ENCODE measurements around the gene SLC13A5.
A peak's percentile ranks its signal among the peaks of the same experiment; 100 is the strongest.

Gene SLC13A5

GRCh38 chr17:6755281-6755680 is 42.1 kb upstream of the SLC13A5 start:
- Histone ChIP-seq H3K27ac (peak overlapping the region; percentile 42), H3K27me3 (replicated peaks) (no peaks in the 10 kb centered on the region), H3K4me3 (ENCODE audit: low read depth, low read length) (no peak overlapping the region), H3K36me3 (replicated peaks) (no peaks in the 10 kb centered on the region)
- DNase-seq = no peak
- no peak for TF ChIP-seq CTCF (IDR thresholded peaks at IDR 0.05; ENCODE audit: low read depth, low read length, missing control alignments)
- in situ Hi-C loops (cut with HindIII; ENCODE audit: low pct_ligation_motif_present, low sequenced_read_pairs) = no loop called here

- Histone ChIP-seq H3K27me3 (replicated peaks) (no peaks in the 10 kb centered on the region), H3K36me3 (replicated peaks) (no peaks in the 10 kb centered on the region), H3K27ac (peak overlapping the region; percentile 99), H3K4me3 (ENCODE audit: low read depth, low read length) (no peak overlapping the region)
- DNase-seq = no peak
- no peak for TF ChIP-seq CTCF (IDR thresholded peaks at IDR 0.05; ENCODE audit: low read depth, low read length, missing control alignments)
- in situ Hi-C loops (cut with HindIII; ENCODE audit: low pct_ligation_motif_present, low sequenced_read_pairs) = no loop called here
These were observed 40.4 kb upstream of the SLC13A5 start for GRCh38 chr17:6753546-6753945.

- Histone ChIP-seq H3K4me3 (ENCODE audit: low read depth, low read length) (peak overlapping the region; percentile 17), H3K27me3 (replicated peaks) (no peaks in the 10 kb centered on the region), H3K27ac (peak overlapping the region; percentile 99), H3K36me3 (replicated peaks) (no peaks in the 10 kb centered on the region)
- peak; percentile 85 for DNase-seq
- no peak for TF ChIP-seq CTCF (IDR thresholded peaks at IDR 0.05; ENCODE audit: low read depth, low read length, missing control alignments)
- in situ Hi-C loops (cut with HindIII; ENCODE audit: low pct_ligation_motif_present, low sequenced_read_pairs) = no loop called here
These were observed 39.9 kb upstream of the SLC13A5 start for GRCh38 chr17:6753006-6753445.

- peak; percentile 8 for TF ChIP-seq CTCF (IDR thresholded peaks at IDR 0.05; ENCODE audit: low read depth, low read length, missing control alignments)
- peak overlapping the region; percentile 99 for H3K27ac ChIP-seq
- peak; percentile 99 for DNase-seq
- H3K27me3 ChIP-seq (replicated peaks) = no peaks in the 10 kb centered on the region
- no peak overlapping the region for H3K4me3 ChIP-seq (ENCODE audit: low read depth, low read length)
- in situ Hi-C loops (cut with HindIII; ENCODE audit: low pct_ligation_motif_present, low sequenced_read_pairs) = no loop called here
- H3K36me3 ChIP-seq (replicated peaks) = no peaks in the 10 kb centered on the region
These were observed 39.1 kb upstream of the SLC13A5 start for GRCh38 chr17:6752068-6752909.

GRCh38 chr17:6749519-6749918 is 36.4 kb upstream of the SLC13A5 start:
- DNase-seq = no peak
- Histone ChIP-seq H3K36me3 (replicated peaks) (no peaks in the 10 kb centered on the region), H3K27me3 (replicated peaks) (no peaks in the 10 kb centered on the region), H3K27ac (no peak overlapping the region), H3K4me3 (ENCODE audit: low read depth, low read length) (no peak overlapping the region)
- peak; percentile 41 for TF ChIP-seq CTCF (IDR thresholded peaks at IDR 0.05; ENCODE audit: low read depth, low read length, missing control alignments)
- in situ Hi-C loops (cut with HindIII; ENCODE audit: low pct_ligation_motif_present, low sequenced_read_pairs) = no loop called here
